ENCODE measurements around the gene LIN7C. TPM values are rescaled to one million over a fixed set of nuclear protein-coding genes. Genes with fewer than 3 reads are reported as not detected.

The LIN7C gene
- total and polyA plus RNA-seq, 4 donors, result 5.2 to 43.7 (median 25.8) TPM

- Histone ChIP-seq H3K9me3 (ENCODE audit: control insufficient read depth in 4 of 4, low read length in 3 of 4) (no peaks in the 10 kb centered on the region), H3K4me1 (ENCODE audit: control insufficient read depth in 4 of 4, insufficient read depth in 4 of 4, low read length in 3 of 4) (peaks cover 0 to 12% (median 5%) of the 10 kb centered on the region in 4 donors), H3K27me3 (ENCODE audit: control insufficient read depth in 4 of 4, insufficient read depth in 4 of 4, low read length in 3 of 4) (no peaks in the 10 kb centered on the region), H3K9ac (ENCODE audit: low read depth in 1 of 2, low read length in 2 of 2) (no peak overlapping the region), H3K36me3 (ENCODE audit: control insufficient read depth in 4 of 4, insufficient read depth in 3 of 4, low read depth in 1 of 4, low read length in 3 of 4) (no peaks in the 10 kb centered on the region), H3K4me3 (ENCODE audit: low read depth in 1 of 3, low read length in 3 of 3) (no peak overlapping the region), H3K27ac (ENCODE audit: low read depth in 1 of 2, low read length in 2 of 2) (no peak overlapping the region)
- TF ChIP-seq EGR1 (IDR thresholded peaks at IDR 0.05; ENCODE audit: low read depth in 2 of 2) (no peak), SP1 (IDR thresholded peaks at IDR 0.05) (no peak), MAX (IDR thresholded peaks at IDR 0.05) (no peak), GABPA (IDR thresholded peaks at IDR 0.05 in 1 of 2, conservative IDR thresholded peaks at IDR 0.05 in 1 of 2) (no peak), JUND (IDR thresholded peaks at IDR 0.05) (no peak), HNF4A (conservative IDR thresholded peaks at IDR 0.05) (no peak), RXRA (IDR thresholded peaks at IDR 0.05) (no peak), CTCF (IDR thresholded peaks at IDR 0.05; ENCODE audit: low read depth, low read length, missing input control) (no peak), RAD21 (IDR thresholded peaks at IDR 0.05) (no peak), YY1 (IDR thresholded peaks at IDR 0.05) (no peak), NR2F2 (IDR thresholded peaks at IDR 0.05) (no peak), FOXA2 (IDR thresholded peaks at IDR 0.05) (no peak)
- TF ChIP-seq, protein P1, sequence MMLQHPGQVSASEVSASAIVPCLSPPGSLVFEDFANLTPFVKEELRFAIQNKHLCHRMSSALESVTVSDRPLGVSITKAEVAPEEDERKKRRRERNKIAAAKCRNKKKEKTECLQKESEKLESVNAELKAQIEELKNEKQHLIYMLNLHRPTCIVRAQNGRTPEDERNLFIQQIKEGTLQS (IDR thresholded peaks at IDR 0.05), result no peak
- no peak for DNase-seq (ENCODE audit: low spot score)
Observed at GRCh38 chr11:27545946-27546345, 39.4 kb upstream of the LIN7C start.

DNA sequence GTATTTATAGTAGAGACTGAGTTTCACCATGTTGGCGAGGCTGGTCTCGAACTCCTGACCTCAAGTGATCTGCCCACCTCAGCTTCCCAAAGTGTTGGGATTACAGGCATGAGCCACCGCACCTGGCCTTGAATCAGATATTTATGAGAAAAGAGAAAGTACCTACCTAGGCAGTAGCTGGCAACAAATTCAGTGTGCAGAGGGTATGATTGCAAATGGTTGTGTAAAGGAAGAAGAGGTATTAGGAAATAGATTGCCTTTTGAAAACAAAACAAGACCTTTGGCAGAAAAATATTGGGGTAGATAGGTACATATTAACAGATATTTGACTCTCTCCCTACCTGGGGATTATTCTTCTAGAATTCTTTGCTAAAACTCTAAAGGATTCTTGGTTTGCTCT lies 38.5 kb upstream of the LIN7C start:
- TF ChIP-seq ZBTB33 (IDR thresholded peaks at IDR 0.05), result peak; percentile 75
- peak; percentile 84 for TF ChIP-seq YY1 (IDR thresholded peaks at IDR 0.05)
- peak in 1 of 2 donors; percentile 32 for TF ChIP-seq EGR1 (IDR thresholded peaks at IDR 0.05; ENCODE audit: low read depth in 2 of 2)
- TF ChIP-seq, protein P2, sequence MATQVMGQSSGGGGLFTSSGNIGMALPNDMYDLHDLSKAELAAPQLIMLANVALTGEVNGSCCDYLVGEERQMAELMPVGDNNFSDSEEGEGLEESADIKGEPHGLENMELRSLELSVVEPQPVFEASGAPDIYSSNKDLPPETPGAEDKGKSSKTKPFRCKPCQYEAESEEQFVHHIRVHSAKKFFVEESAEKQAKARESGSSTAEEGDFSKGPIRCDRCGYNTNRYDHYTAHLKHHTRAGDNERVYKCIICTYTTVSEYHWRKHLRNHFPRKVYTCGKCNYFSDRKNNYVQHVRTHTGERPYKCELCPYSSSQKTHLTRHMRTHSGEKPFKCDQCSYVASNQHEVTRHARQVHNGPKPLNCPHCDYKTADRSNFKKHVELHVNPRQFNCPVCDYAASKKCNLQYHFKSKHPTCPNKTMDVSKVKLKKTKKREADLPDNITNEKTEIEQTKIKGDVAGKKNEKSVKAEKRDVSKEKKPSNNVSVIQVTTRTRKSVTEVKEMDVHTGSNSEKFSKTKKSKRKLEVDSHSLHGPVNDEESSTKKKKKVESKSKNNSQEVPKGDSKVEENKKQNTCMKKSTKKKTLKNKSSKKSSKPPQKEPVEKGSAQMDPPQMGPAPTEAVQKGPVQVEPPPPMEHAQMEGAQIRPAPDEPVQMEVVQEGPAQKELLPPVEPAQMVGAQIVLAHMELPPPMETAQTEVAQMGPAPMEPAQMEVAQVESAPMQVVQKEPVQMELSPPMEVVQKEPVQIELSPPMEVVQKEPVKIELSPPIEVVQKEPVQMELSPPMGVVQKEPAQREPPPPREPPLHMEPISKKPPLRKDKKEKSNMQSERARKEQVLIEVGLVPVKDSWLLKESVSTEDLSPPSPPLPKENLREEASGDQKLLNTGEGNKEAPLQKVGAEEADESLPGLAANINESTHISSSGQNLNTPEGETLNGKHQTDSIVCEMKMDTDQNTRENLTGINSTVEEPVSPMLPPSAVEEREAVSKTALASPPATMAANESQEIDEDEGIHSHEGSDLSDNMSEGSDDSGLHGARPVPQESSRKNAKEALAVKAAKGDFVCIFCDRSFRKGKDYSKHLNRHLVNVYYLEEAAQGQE (IDR thresholded peaks at IDR 0.05), result peak; percentile 38
- no peak for TF ChIP-seq CTCF (IDR thresholded peaks at IDR 0.05; ENCODE audit: low read depth, low read length, missing input control)
- peak; percentile 31 to 74 for TF ChIP-seq RXRA (IDR thresholded peaks at IDR 0.05)
- TF ChIP-seq FOXA1 (IDR thresholded peaks at IDR 0.05), result no peak
- peak; percentile 59 to 75 for TF ChIP-seq HNF4A (conservative IDR thresholded peaks at IDR 0.05)
- TF ChIP-seq FOXA2 (IDR thresholded peaks at IDR 0.05), result peak; percentile 14
- peak; percentile 22 to 35 for TF ChIP-seq RAD21 (IDR thresholded peaks at IDR 0.05)
- peak in 1 of 2 donors; percentile 72 for TF ChIP-seq JUND (IDR thresholded peaks at IDR 0.05)
- TF ChIP-seq SP1 (IDR thresholded peaks at IDR 0.05), result peak; percentile 70
- no peak for TF ChIP-seq NR2F2 (IDR thresholded peaks at IDR 0.05)
- TF ChIP-seq MAX (IDR thresholded peaks at IDR 0.05), result peak; percentile 40
- TF ChIP-seq GABPA (IDR thresholded peaks at IDR 0.05 in 1 of 2, conservative IDR thresholded peaks at IDR 0.05 in 1 of 2), result peak in 1 of 2 donors; percentile 33
- peak overlapping the region; percentile 34 to 70 for H3K27ac ChIP-seq (ENCODE audit: low read depth in 1 of 2, low read length in 2 of 2)
- H3K9ac ChIP-seq (ENCODE audit: low read depth in 1 of 2, low read length in 2 of 2), result no peak overlapping the region
- no peak for DNase-seq (ENCODE audit: low spot score)
- WGBS, result 46% methylated on average over 3 of the region's 3 CpGs
- no peak overlapping the region for H3K4me3 ChIP-seq (ENCODE audit: low read depth in 1 of 3, low read length in 3 of 3)
- H3K27me3 ChIP-seq (ENCODE audit: control insufficient read depth in 4 of 4, insufficient read depth in 4 of 4, low read length in 3 of 4), result no peaks in the 10 kb centered on the region
- no peaks in the 10 kb centered on the region for H3K9me3 ChIP-seq (ENCODE audit: control insufficient read depth in 4 of 4, low read length in 3 of 4)
- no peaks in the 10 kb centered on the region for H3K36me3 ChIP-seq (ENCODE audit: control insufficient read depth in 4 of 4, insufficient read depth in 3 of 4, low read depth in 1 of 4, low read length in 3 of 4)
- H3K4me1 ChIP-seq (ENCODE audit: control insufficient read depth in 4 of 4, insufficient read depth in 4 of 4, low read length in 3 of 4), result peaks cover 0 to 12% (median 5%) of the 10 kb centered on the region in 4 donors

Measured in liver (tissue), 9 donors.